Measurements from ENCODE around the gene ADAMTS8. TPM values are rescaled to one million over a fixed set of nuclear protein-coding genes. Genes with fewer than 3 reads are reported as not detected.

The ADAMTS8 gene
- not detected in 2 replicates for total RNA-seq

DNA sequence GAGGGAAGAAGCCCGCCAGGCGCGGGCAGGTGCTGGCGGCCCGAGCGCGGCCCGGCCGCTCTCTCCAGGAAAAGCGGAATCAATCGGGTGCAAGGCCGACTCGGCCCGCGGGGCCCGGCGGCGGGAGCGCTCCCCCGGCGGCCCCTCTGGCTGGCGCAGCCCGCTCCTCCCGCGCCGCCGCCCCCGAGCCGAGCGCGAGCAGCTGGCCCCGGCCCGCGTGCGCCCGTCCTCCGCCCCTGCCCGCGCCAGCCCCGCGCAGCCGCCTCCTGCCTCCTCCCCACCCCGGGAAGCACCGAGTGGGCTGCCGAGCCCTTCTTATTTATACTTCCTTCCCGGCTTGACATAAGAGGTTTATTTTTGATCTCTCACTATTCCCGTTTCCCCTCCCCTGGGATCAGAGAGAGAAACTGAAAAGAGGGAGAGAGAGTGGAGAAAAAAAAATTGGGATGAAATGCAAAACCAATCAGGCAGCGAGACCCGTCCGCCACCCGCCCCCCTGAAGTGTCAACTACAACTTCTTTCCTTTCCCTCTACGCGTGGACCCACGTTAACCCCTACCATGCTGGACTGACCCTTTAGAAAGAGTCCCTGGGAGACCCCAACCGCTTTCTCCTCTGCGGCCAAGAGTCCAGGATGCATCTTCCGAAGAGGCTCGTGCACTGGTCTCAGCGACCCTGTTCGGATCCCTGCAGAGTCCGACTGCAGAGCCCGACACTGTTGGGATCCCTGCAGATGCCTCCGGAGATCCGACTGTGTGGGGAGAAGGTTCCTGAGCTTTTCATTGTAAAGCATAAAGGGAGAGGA is at the start of gene ADAMTS8:
TSS of gene ADAMTS8 (minus strand) at position 294 of the 804 bp plus-strand sequence. CDS start 323 bp downstream, outside the sequence.

GRCh38 chr11:130448416-130449309 is 20.3 kb upstream of the ADAMTS8 start, which contains the start of gene ADAMTS15:
Gene ADAMTS15 (plus strand): TSS chr11:130448645. CDS start chr11:130448974, 329 bp downstream.

Other genes with a start within 250 kb of the ADAMTS8 start
- 11.2 and 11.8 TPM in 2 replicates for gene ZBTB44, start 113.7 kb downstream of the ADAMTS8 start, total RNA-seq
- gene ADAMTS15, start 20.0 kb upstream of the ADAMTS8 start, total RNA-seq, result under 0.01 TPM in 1 of 2 replicates, not detected in the other